ENCODE measurements around the gene SETBP1.
A peak's percentile ranks its signal among the peaks of the same experiment; 100 is the strongest.

The SETBP1 gene

DNA sequence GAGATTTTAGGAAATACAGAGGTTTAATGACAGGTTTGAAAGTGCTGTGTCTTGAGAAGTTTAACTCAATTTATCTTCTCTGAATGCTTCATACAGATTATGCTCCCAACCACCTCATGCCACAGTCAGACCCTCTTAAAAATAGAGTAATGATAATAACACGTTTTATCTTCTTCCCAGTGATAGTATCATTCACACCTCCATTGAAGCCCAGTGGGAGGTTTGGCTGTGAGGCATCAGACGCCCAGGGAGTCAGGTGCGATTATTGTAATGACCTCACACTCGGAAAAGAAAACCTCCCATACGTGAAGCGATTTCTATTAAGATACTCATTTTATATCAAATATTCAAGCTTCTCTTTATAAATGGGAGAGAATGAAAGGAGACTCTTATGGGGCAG lies 366.3 kb downstream of the SETBP1 start:
- intact Hi-C loops (cut with DNase I) = no loop called here
- no peak for DNase-seq

- intact Hi-C loops (cut with DNase I) = no loop called here
- no peak for DNase-seq
Observed at GRCh38 chr18:45049578-45050319, 369.1 kb downstream of the SETBP1 start.

DNA sequence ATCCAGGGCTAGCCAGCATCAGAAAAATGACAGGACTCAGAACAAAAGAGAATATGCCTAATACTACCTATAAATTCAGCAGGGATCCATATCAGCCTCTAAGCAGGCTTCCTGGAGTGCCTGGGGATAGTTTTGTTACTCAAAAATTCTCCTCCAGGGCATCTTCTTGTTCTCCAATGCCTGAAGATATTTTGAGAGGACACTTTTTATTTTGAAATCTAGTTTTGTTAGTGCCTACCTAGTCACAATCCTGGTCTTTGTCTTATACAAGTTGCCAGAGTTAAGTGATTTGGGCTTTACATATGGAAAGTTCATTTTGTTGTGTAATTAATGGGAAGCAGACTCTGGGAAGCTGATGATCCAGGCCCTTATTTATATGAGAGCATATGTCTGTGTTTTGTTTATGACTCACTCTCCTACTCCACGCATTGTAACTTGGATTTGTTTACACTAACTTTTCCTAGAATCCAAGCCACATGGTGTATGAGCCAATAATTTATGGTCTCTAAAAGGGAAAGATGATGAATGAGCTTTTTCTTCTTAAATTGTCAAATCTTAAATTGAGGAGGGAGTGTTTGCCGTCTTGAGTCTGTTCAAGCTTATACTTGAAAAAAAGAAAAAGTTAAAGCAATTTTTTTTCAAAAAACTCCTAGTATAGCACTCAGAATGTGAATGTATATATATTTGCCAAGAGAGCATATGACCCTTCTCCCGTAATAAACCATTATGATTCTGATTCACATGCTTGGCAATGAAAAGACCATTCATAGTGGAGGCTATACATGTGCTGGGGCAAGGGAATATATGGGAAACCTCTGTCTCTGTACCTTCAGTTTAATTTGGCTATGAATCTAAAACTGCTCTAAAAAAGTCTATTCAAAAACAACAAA lies 370.3 kb downstream of the SETBP1 start:
- DNase-seq = no peak
- intact Hi-C loops (cut with DNase I) = no loop called here

DNA sequence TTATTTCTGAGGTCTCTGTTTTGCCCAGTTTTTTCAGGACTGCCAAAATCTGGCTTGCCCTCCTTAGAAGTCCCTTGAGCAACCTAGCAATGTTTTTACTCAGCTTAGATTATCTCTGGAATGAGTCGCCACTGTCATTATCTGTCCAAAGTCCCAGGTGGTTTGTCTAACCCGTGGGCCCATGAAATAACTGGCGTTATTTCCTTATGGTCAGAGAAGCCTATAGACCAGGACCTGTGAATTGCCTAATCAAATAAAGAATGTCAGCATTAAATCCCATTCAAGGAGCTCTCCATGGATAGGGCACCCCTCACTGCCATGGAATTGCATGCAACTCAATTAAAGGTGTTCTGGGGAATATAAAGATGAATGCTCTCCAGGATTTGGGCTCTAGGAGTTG lies 373.9 kb downstream of the SETBP1 start:
- intact Hi-C loops (cut with DNase I) = no loop called here

GRCh38 chr18:45055811-45056210 lies 375.1 kb downstream of the SETBP1 start:
- intact Hi-C loops (cut with DNase I) = no loop called here
- DNase-seq = no peak

More for the DNA sequence above, 373.9 kb downstream of the SETBP1 start:
- DNase-seq = no peak

DNA sequence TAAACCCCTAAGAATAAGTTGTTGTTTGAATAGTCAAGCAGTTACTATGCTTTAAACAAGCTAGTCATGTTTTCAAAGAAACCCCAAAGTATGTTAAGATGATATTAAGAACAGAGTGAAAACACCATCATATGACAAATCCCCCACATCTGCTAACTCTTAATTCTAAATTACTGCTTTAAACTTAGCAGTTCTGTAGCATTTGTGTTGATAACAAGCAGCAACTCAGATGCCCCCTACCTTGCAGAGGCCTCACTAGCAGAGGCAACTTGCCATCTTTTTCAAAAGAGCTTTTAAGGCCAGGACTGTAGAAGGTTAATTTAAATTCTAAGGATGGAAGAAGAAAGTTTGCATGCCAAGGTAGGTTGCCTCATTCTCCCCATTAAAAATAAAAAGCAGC lies 376.2 kb downstream of the SETBP1 start:
- no peak for DNase-seq
- intact Hi-C loops (cut with DNase I) = no loop called here

DNA sequence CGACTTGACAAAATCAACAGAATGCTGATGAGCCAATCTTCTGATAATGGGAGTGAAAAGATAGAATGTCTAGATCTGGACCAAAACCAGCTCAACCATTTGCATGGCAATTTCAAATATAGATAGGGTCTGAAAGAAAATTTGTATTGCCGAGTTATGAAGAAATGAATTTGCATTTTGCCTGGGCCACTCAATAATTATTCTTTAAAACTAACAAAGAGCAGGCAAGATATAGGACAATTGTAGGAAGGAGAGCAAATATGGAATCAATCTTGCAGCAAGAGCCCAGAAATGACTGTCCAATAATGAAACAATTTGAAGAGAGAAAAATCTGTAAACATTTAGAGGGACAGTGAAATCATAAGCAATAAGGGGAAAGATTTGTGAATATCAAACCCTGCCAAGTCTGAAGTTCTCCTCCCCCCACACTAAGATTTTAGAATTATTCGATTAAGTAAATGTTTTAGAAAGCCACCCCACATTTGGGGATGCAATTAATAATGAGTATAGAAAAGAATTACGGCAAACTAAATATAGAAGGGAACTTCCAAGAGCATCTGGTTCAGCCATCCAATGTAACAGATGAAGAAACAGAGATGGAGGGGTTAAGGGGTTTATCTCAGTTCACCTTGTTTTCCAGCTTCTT lies 377.4 kb downstream of the SETBP1 start:
- intact Hi-C loops (cut with DNase I) = no loop called here
- DNase-seq = no peak

GRCh38 chr18:45059695-45060094 lies 379.0 kb downstream of the SETBP1 start:
- intact Hi-C loops (cut with DNase I) = no loop called here
- DNase-seq = no peak

- DNase-seq = no peak
- intact Hi-C loops (cut with DNase I) = no loop called here
Observed at GRCh38 chr18:45060102-45060501, 379.4 kb downstream of the SETBP1 start.

- intact Hi-C loops (cut with DNase I) = no loop called here
- DNase-seq = no peak
Observed at GRCh38 chr18:45061359-45061758, 380.7 kb downstream of the SETBP1 start.

GRCh38 chr18:45063246-45064038 lies 382.8 kb downstream of the SETBP1 start:
- intact Hi-C loops (cut with DNase I) = no loop called here
- no peak for DNase-seq

DNA sequence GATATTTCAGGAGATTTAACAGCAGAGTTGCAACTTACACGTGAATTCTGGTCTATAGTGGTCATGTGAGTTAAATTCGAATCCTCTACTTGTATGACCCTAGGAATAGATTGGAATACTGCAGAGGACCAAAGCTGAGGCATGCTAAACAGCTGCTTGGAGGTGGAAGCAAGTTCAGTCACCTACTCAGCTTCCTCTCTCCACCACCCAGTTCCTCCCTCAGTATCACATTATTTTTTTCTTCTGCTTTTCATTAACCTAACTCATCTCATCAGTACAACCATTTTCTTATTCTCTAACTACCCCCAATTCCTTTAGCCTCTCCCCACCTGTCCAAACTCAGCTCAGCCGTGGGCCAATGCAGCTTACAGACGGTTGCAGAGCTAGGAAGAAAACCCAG lies 385.5 kb downstream of the SETBP1 start:
- intact Hi-C loops (cut with DNase I) = no loop called here
- DNase-seq = no peak

- intact Hi-C loops (cut with DNase I) = no loop called here
- DNase-seq = peak in 2 of 42 donors; percentile 27 to 46
Observed at GRCh38 chr18:45066886-45067285, 386.2 kb downstream of the SETBP1 start.

- intact Hi-C loops (cut with DNase I) = no loop called here
- no peak for DNase-seq
Observed at GRCh38 chr18:45068400-45069094, 387.9 kb downstream of the SETBP1 start.

DNA sequence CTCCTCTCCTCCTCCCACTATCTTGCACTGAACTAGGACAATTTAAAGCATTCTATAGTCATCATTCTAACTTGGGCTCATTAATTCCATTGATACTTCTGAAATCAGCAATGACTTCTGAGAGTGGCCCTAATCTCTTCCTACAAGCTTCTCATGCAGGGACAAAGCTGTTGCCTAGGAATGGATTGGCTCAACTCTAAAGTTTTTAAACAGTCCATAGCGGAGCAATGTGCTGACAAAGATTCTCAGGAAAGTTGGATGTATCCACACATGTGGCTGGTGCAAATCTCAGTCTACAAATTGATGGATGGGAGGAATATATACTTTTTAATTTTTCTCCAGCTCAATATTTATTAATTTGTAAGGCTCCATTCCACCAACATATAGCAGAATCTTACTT lies 388.9 kb downstream of the SETBP1 start:
- DNase-seq = no peak
- intact Hi-C loops (cut with DNase I) = no loop called here

DNA sequence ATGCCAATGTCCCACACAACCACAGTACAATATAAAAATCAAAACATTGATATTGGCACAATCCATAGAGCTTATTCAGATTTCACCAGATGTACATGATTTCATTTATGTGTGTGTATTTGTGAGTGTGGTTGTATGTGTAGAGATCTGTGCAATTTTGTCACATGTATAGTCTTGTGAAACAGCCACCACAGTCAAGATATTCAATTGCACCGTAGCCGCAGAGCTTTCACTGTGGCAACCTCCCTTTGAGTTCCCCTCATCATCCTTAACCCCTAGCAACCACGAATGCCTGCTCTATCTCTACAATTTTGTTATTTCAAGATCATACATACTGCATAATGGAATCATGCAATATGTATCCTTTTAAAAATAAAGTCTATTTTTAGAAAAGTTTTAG lies 391.3 kb downstream of the SETBP1 start:
- DNase-seq = no peak
- intact Hi-C loops (cut with DNase I) = no loop called here

- intact Hi-C loops (cut with DNase I) = no loop called here
- DNase-seq = no peak
Observed at GRCh38 chr18:45073556-45073955, 392.9 kb downstream of the SETBP1 start.

- intact Hi-C loops (cut with DNase I) = no loop called here
- DNase-seq = no peak
Observed at GRCh38 chr18:45081566-45082181, 401.0 kb downstream of the SETBP1 start.
